ENCODE results near the gene SLC16A13. TPM values are rescaled to one million over a fixed set of nuclear protein-coding genes. Genes with fewer than 3 reads are reported as not detected.

The SLC16A13 gene
- total RNA-seq, 4 donors from 2014 or later, result 1.2 to 6.7 (median 4.1) TPM

DNA sequence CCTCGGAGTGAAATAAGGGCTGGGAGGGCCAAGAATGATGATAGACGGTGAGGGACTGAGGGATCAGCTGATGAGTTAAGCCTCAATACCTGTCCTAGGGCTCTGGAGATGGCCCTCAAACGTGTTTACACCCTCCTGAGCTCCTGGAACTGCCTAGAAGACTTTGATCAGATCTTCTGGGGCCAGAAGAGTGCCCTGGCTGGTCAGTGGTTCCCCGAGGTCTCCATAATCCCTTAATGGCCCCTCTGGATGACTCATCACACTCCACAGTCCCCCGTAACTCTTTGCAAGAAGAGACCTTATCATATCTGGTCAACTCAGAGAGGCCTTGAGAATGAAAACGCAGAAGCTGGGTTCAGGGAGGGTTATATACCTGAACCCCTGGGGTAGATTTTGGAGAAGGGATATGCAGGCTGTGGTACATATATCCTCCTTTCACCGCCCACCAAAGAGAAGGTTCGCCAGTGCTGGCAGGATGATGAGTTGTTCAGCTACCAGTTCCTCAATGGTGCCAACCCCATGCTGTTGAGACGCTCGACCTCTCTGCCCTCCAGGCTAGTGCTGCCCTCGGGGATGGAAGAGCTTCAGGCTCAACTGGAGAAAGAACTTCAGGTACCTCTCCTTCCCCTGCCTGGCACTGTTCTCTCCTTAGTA lies 36.8 kb upstream of the SLC16A13 start:
- Histone ChIP-seq H3K4me3 (replicated peaks in 1 of 3) (no peak overlapping the region), H3K9me3 (no peaks in the 10 kb centered on the region), H3K4me1 (peaks cover 0 to 11% of the 10 kb centered on the region in 2 donors), H3K27me3 (no peaks in the 10 kb centered on the region), H3K36me3 (peaks cover 13 to 18% of the 10 kb centered on the region in 2 donors), H3K27ac (no peak overlapping the region)
- TF ChIP-seq CTCF (IDR thresholded peaks at IDR 0.05), result no peak
- no peak for TF ChIP-seq POLR2A (IDR thresholded peaks at IDR 0.05)
- intact Hi-C loops (cut with DNase I), result no loop called here
- 90 to 91% methylated on average over 11 of the region's 11 CpGs for WGBS, 2 donors
- DNase-seq, result no peak

DNA sequence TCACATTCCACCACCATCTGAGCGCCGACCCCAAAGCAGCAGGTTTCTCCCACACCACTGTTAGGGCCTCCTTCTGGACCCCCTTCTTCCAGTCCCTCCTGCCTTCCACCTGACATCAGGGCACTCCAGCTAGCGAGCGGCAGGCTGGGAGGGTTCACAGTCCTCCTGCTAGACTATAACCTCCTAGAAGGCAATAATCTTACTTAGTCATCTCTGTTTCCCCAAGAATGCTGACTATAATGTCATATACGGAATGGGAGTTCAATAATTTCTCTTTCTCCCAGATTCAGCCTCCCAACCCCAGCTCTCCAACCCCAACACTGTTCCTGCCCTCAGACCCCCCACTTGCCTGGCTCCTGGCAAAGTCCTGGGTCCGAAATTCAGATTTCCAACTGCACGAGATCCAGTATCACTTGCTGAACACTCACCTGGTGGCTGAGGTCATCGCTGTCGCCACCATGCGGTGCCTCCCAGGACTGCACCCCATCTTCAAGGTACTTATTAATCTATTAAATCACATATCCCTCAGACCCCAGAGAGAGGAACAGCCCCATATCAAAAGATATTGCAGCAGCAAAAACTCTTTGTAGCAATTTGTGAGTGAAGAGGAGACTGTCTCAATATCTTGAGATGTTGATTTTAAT lies 34.4 kb upstream of the SLC16A13 start:
- TF ChIP-seq CTCF (IDR thresholded peaks at IDR 0.05), result peak in 1 of 6 experiments; percentile 35
- TF ChIP-seq POLR2A (IDR thresholded peaks at IDR 0.05), result no peak
- intact Hi-C loops (cut with DNase I), result loop anchor here (5.0 kb wide), 1 partner anchor 89 kb away; no protein-coding TSS in a partner anchor
- no peak for DNase-seq
- no peaks in the 10 kb centered on the region for H3K9me3 ChIP-seq
- no peak overlapping the region for H3K4me3 ChIP-seq (replicated peaks in 1 of 3)
- 73 to 76% methylated on average over 10 of the region's 10 CpGs for WGBS, 2 donors
- H3K4me1 ChIP-seq, result peaks cover 0 to under 1% of the 10 kb centered on the region in 2 donors
- H3K27me3 ChIP-seq, result no peaks in the 10 kb centered on the region
- no peak overlapping the region for H3K27ac ChIP-seq
- peaks cover 13 to 18% of the 10 kb centered on the region in 2 donors for H3K36me3 ChIP-seq

GRCh38 chr17:7002288-7003047 lies 33.3 kb upstream of the SLC16A13 start:
- TF ChIP-seq POLR2A (IDR thresholded peaks at IDR 0.05) (no peak), CTCF (IDR thresholded peaks at IDR 0.05) (no peak)
- no peak for DNase-seq
- Histone ChIP-seq H3K4me1 (no peaks in the 10 kb centered on the region), H3K27ac (no peak overlapping the region), H3K27me3 (no peaks in the 10 kb centered on the region), H3K4me3 (replicated peaks in 1 of 3) (no peak overlapping the region), H3K9me3 (no peaks in the 10 kb centered on the region), H3K36me3 (peaks cover 13 to 18% of the 10 kb centered on the region in 2 donors)
- 90 to 96% methylated on average over 6 of the region's 6 CpGs for whole genome bisulfite sequencing, 2 donors
- intact Hi-C loops (cut with DNase I), result loop anchor here (5.0 kb wide), 1 partner anchor 90 kb away; no protein-coding TSS in a partner anchor

GRCh38 chr17:7003745-7004144 lies 32.1 kb upstream of the SLC16A13 start:
- intact Hi-C loops (cut with DNase I), result loop anchor here (5.0 kb wide), 1 partner anchor 91 kb away; no protein-coding TSS in a partner anchor
- H3K9me3 ChIP-seq, result no peaks in the 10 kb centered on the region

More at GRCh38 chr17:7003745-7004144, 32.1 kb upstream of the SLC16A13 start:
- no peak overlapping the region for H3K4me3 ChIP-seq (replicated peaks in 1 of 3)
- no peaks in the 10 kb centered on the region for H3K4me1 ChIP-seq
- no peaks in the 10 kb centered on the region for H3K27me3 ChIP-seq
- H3K27ac ChIP-seq, result no peak overlapping the region
- DNase-seq, result no peak
- TF ChIP-seq CTCF (IDR thresholded peaks at IDR 0.05), result no peak
- TF ChIP-seq POLR2A (IDR thresholded peaks at IDR 0.05), result no peak
- H3K36me3 ChIP-seq, result peaks cover 13 to 18% of the 10 kb centered on the region in 2 donors
- 96 to 100% methylated on average over 2 of the region's 2 CpGs for WGBS, 2 donors

Measured in thyroid gland (tissue), 4 donors.